GM03348 (cell line): ENCODE measurements around the gene HNRNPL.
A peak's percentile ranks its signal among the peaks of the same experiment; 100 is the strongest.
"Not testable (repeated sequence)": the region's sequence is repeated elsewhere in the genome, so short reads cannot be mapped to it uniquely, and the experiment has no call there.

Experiments
- DNase-seq: peaks from one replicate; pipeline ENCODE4 v3.0.0; 2012; ENCODE audit warnings: low spot score

HNRNPL gene

DNA sequence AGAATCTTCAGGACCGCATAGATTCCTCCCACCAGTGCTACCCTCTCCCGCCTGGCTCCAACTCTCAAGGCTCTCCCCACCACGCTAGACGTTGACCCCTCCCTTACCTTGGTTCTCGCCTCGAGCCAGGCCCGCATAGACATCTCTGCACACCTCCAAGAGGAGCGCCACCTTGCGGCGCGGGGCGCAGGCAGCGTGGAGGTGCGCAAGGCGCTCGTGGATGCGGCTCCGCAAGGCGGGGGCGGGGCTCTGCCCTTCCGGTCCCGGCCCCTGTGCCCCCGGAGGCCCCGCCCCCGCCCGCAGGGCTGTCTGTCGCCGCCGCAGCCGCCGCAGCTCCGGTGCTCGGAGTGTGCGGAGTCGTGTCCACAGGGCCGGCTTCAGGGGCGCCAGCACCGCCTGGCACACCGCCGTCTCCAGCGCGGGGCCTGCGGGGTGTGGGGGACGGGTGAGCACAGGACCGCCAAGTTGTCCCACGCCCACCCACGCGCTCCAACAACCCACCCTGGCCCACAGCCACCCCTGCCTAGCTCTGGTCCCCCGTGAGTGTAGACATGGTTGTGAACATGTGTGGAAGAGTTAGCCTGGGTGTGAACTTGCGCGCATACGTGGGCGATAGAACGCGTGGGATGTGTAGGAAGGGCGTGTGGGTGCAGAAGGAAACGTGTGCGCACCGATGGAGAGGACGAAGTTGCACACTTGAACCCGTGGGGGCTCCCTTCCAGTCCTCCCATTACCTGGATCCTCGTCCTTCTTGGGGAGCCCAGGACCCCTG, 20.2 kb upstream of the HNRNPL start:
- DNase-seq, result peak; percentile 88

GRCh38 chr19:38869160-38869835, 19.5 kb upstream of the HNRNPL start:
- DNase-seq, result no peak

DNA sequence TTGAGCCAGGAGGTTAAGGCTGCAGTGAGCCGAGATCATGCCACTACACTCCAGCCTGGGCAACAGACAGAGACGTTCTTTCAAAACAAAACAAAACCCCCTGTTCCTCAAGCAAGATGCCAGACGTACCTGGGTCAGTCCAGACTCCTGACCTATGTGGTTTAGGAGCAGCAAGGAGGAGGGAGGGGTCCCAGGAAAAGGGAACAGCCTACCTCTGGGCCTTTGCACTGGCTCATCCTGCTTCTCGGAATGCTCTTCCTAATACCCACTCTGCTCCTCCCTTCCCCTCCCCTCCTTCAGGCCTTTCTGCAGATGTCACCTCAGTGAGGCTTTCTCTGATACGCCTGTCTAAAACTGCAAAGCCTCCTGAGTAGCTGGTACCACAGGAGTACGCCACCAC, 18.8 kb upstream of the HNRNPL start:
- no peak for DNase-seq

DNA sequence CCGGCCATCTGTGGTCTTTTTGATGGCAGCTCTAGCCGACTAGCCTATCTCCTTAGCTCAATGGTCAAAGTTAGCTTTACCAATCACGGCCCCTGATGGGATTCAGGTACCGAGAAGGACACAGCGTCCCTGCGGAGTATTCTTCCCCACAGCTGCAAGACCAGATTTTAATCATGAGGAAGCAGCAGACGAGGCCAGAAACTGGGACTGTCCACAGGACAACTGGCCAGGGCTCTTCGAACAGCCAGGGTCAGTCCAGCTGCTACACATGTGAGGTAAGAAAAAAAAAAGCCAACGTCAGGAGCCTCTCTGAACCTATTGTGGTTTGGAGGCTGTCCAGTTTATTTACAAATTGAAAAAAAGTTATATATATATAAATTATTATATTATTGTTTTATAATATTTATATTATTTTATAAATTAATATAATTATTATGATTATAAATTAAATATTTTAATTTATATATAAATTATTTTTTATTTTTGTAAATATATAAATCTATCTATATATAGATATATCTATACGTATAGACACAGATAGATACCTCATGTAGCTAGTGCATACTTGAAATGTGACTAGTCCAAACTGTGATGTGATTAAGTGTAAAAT, 17.5 kb upstream of the HNRNPL start:
- no peak for DNase-seq

DNA sequence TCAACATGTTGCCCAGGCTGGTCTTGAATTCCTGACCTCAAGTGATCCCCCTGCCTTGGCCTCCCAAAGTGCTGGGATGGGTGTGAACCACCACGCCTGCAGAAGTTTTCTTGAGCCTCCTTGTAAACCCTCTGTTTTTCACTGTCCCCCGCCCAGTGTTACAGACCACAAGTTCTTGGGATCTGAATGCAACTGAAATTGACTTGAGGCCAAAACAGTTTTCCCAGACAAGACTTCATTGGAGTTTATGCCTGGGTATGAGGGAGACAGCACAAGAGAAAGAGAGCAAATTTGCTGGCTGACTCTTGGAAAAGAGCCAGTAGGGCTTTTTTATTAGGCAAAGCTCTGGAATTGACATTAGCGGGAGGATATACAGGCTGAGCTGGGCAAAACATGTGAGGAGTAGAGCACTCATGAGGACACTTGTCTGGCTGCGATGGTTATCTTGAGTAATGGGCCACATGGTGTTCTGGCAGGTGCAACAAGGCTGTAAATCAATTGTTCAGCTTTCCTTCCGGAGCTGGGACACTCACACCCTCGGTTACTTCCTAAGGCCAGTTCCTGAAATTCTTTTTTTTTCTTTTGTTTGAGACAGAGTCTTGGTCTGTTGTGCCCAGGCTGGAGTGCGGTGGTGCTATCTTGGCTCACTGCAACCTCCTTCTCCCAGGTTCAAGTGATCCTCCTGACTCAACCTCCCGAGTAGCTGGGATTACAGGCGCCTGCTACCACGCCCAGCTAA, 12.7 kb upstream of the HNRNPL start:
- no peak for DNase-seq

DNA sequence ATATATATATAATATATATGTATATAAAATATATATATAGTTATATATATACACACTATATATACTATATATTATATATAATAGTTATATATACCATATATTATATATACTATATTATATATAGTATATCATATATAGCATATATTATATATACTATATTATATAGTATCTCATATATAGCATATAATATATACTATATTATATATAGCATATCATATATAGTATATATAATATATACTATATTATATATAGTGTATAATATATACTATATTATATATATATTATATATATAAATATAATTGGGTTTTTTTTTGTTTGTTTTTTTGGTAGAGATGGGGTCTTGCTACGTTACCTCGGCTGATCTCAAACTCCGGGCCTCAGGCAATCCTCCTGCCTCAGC, 11.6 kb upstream of the HNRNPL start:
- no peak for DNase-seq

- DNase-seq, result not testable (repeated sequence)
These were observed 9.9 kb upstream of the HNRNPL start for GRCh38 chr19:38859631-38860204.

GRCh38 chr19:38856813-38857212, 7.0 kb upstream of the HNRNPL start:
- no peak for DNase-seq

DNA sequence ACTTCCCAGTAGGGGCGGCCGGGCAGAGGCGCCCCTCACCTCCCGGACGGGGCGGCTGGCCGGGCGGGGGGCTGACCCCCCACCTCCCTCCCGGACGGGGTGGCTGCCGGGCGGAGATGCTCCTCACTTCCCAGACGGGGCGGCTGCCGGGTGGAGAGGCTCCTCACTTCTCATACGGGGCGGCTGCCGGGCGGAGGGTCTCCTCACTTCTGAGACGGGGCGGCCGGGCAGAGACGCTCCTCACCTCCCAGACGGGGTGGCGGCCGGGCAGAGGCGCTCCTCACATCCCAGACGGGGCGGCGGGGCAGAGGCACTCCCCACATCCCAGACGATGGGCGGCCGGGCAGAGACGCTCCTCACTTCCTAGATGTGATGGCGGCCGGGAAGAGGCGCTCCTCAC, 6.0 kb upstream of the HNRNPL start:
- DNase-seq, result not testable (repeated sequence)

- not testable (repeated sequence) for DNase-seq
These were observed 5.2 kb upstream of the HNRNPL start for GRCh38 chr19:38854961-38855360.

- no peak for DNase-seq
These were observed 3.4 kb upstream of the HNRNPL start for GRCh38 chr19:38853214-38853613.

- peak; percentile 41 for DNase-seq
These were observed 2.7 kb upstream of the HNRNPL start for GRCh38 chr19:38852231-38853044.

- peak; percentile 93 for DNase-seq
These were observed 1.9 kb upstream of the HNRNPL start for GRCh38 chr19:38851622-38852230.

DNA sequence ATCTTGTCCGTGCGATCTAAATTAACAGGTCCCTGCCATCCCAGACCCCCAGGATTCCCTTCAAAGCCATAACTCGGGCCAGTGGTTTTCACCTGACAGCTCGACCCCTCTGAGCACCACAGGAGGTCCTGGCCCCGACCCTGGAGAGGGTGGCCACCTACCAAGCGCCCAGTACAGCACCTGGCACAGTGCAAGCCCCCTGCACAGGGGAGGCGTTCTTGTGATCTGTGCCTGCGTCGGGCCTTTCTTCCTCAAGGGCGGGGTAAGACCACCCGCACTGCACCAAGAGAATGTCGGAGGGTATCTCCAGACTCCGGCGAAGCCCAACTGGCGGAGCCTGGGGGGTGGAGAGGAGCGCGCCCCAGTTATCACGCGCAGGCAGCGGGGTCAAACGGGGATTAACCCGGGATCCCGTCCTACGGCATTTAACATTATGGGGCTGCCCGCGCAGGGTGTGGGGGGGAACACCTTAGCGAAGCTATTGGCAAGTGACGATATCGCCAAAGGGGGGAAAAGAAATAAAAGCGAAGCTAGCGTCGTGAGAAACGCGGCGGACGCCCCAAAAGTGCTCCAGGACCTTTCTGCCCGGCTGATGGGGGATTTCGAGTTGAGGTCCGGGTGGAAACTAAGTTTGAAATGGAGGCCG, 1.3 kb upstream of the HNRNPL start:
- no peak for DNase-seq

- DNase-seq, result peak; percentile 95
These were observed 720 bp upstream of the HNRNPL start for GRCh38 chr19:38850436-38850975.

- peak; percentile 99 for DNase-seq
These were observed 483 bp downstream of the HNRNPL start for GRCh38 chr19:38849147-38849859.

GRCh38 chr19:38848299-38849146, 1.3 kb downstream of the HNRNPL start:
- peak; percentile 6 for DNase-seq

GRCh38 chr19:38846097-38846496, 3.7 kb downstream of the HNRNPL start:
- DNase-seq, result no peak
